ENCODE measurements around the gene TECPR1.

DNA sequence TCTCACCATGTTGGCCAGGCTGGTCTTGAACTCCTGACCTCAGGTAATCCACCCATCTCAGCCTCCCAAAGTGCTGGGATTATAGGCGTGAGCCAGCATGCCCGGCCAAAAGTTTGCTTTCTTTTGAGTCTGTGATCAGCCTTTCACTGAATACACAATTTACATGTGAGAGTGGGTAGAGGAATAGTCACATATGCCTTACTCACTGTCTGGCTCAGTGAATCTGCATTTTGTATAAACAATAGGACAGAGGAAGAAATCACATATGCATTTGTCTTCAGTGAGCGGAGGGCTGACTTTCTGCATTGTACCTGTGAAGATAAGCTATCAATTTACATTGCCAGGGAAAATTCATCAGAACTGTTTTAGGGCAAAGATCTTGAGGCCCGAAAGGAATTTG, 2.5 kb upstream of the TECPR1 start:
- TF ChIP-seq FOXP2 (optimal IDR thresholded peaks at IDR 0.05; ENCODE audit: borderline replicate concordance, extremely low read depth, extremely low read length, insufficient read depth) (no peak), POLR2AphosphoS5 (IDR thresholded peaks at IDR 0.05; ENCODE audit: low read depth, low read length) (no peak), SIN3A (IDR thresholded peaks at IDR 0.05; ENCODE audit: borderline replicate concordance, insufficient read depth, low read length) (no peak), TAF1 (IDR thresholded peaks at IDR 0.05; ENCODE audit: borderline replicate concordance, insufficient read depth, low read length) (no peak)
- TF ChIP-seq, protein P1, sequence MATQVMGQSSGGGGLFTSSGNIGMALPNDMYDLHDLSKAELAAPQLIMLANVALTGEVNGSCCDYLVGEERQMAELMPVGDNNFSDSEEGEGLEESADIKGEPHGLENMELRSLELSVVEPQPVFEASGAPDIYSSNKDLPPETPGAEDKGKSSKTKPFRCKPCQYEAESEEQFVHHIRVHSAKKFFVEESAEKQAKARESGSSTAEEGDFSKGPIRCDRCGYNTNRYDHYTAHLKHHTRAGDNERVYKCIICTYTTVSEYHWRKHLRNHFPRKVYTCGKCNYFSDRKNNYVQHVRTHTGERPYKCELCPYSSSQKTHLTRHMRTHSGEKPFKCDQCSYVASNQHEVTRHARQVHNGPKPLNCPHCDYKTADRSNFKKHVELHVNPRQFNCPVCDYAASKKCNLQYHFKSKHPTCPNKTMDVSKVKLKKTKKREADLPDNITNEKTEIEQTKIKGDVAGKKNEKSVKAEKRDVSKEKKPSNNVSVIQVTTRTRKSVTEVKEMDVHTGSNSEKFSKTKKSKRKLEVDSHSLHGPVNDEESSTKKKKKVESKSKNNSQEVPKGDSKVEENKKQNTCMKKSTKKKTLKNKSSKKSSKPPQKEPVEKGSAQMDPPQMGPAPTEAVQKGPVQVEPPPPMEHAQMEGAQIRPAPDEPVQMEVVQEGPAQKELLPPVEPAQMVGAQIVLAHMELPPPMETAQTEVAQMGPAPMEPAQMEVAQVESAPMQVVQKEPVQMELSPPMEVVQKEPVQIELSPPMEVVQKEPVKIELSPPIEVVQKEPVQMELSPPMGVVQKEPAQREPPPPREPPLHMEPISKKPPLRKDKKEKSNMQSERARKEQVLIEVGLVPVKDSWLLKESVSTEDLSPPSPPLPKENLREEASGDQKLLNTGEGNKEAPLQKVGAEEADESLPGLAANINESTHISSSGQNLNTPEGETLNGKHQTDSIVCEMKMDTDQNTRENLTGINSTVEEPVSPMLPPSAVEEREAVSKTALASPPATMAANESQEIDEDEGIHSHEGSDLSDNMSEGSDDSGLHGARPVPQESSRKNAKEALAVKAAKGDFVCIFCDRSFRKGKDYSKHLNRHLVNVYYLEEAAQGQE (IDR thresholded peaks at IDR 0.05; ENCODE audit: insufficient read depth in 1 of 2, low read depth in 2 of 2, low read length in 2 of 2) = no peak

Data from PFSK-1 (cell line).